Type B pancreatic cell (in vitro differentiated cells): ENCODE measurements around the gene CDK5RAP3. TPM values are rescaled to one million over a fixed set of nuclear protein-coding genes. Genes with fewer than 3 reads are reported as not detected.

ENCODE experiments used
- DNase-seq: peaks from one replicate; pipeline ENCODE4 v3.0.0; 2021; ENCODE audit warnings: mixed read lengths; ENCODE audit not compliant: unreplicated experiment; ENCODE audit errors: extremely low spot score
- H3K27ac Mint-ChIP-seq: 2 replicates; pipeline ENCODE4 v1.8.0; 2021; ENCODE audit warnings: mild to moderate bottlenecking, mixed read lengths
- H3K27me3 Mint-ChIP-seq: 2 replicates; pipeline ENCODE4 v1.8.0; 2021; ENCODE audit warnings: mixed read lengths
- H3K36me3 Mint-ChIP-seq: 2 replicates; pipeline ENCODE4 v1.8.0; 2021; ENCODE audit warnings: mixed read lengths
- H3K4me1 Mint-ChIP-seq: one replicate; pipeline ENCODE4 v1.8.0; 2021; ENCODE audit warnings: mixed read lengths; ENCODE audit not compliant: unreplicated experiment
- H3K4me3 Mint-ChIP-seq: 2 replicates; pipeline ENCODE4 v1.8.0; 2021; ENCODE audit warnings: mild to moderate bottlenecking, mixed read lengths
- H3K9me3 Mint-ChIP-seq: 2 replicates; pipeline ENCODE4 v1.8.0; 2021; ENCODE audit warnings: mixed read lengths
- long read RNA-seq: library from polyadenylated mRNA; unstranded; transcript quantifications from one replicate; pipeline ENCODE4 v2.0.0, GENCODE V29; 2020
- total RNA-seq: library from RNA; stranded (reverse); gene quantifications from 2 replicates; pipeline ENCODE4 v1.2.1, GENCODE V29; 2021; ENCODE audit warnings: low replicate concordance
- TF ChIP-seq, protein P1 (sequence below): fragments of 200-600 bp; sonication (generic); conservative IDR thresholded peaks from 2 replicates; pipeline ENCODE4 v1.5.0; 2021; ENCODE audit warnings: antibody characterized with exemption, mild to moderate bottlenecking

The CDK5RAP3 gene, protein sequence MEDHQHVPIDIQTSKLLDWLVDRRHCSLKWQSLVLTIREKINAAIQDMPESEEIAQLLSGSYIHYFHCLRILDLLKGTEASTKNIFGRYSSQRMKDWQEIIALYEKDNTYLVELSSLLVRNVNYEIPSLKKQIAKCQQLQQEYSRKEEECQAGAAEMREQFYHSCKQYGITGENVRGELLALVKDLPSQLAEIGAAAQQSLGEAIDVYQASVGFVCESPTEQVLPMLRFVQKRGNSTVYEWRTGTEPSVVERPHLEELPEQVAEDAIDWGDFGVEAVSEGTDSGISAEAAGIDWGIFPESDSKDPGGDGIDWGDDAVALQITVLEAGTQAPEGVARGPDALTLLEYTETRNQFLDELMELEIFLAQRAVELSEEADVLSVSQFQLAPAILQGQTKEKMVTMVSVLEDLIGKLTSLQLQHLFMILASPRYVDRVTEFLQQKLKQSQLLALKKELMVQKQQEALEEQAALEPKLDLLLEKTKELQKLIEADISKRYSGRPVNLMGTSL
- total RNA-seq, result 187 and 217 TPM in 2 replicates
- long read RNA-seq, transcript CDK5RAP3-231 (12 exons, 2,759 nt), result minor isoform, 41 of 329 reads
- long read RNA-seq, transcript CDK5RAP3-201 (14 exons, 1,866 nt), result major isoform, 201 of 329 reads
- long read RNA-seq, partial matches to known transcripts, result 22 of 329 reads
- long read RNA-seq, other reads (novel, unspliced or antisense), result 55 of 329 reads

DNA sequence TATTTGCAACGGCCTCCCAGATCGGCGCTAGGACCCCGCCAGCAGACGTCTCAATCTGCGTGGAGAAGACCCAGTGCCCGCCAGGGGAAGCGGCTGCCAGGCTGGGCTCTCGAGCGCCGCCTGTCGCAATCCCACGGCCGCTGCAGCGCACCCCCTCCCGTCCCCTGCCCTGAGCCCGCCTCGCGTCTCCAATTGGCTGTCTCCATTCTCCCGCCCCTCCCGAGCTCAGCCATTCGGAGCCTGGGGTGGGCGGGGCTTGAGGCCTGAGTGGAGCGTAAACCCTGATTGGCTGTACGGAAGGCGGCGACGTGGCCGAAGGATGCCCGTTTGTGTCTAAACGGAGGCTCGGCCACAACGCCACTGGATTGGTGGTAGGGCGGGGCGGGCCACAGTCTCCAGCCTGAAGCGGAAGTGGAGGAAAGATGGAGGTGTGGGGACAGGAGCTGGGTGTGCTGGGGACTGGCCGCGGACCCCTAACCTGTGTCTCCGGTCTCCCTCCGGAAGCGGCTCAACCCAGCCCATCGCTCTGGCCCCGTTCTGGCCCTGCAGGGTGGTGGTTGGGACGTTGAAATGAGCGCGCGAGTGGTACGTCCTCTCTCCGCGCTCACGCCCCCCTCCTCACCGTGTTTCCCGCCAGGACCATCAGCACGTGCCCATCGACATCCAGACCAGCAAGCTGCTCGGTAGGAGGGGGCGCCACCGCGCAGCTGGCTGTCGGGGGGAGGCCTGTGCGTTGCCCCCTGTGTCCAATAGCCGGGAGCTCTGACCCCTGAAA lies at the start of gene CDK5RAP3:
TSS of gene CDK5RAP3 (plus strand) at position 389 of the 775 bp plus-strand sequence. CDS start at position 423, 34 bp downstream.
- Mint-ChIP-seq H3K27me3 (no peaks in the 10 kb centered on the region), H3K4me1 (peaks cover 11% of the 10 kb centered on the region), H3K9me3 (no peaks in the 10 kb centered on the region), H3K36me3 (peaks cover 12% of the 10 kb centered on the region), H3K27ac (peak within 1 kb of the TSS; percentile 95), H3K4me3 (peak within 1 kb of the TSS; percentile 97)
- TF ChIP-seq, protein P1, sequence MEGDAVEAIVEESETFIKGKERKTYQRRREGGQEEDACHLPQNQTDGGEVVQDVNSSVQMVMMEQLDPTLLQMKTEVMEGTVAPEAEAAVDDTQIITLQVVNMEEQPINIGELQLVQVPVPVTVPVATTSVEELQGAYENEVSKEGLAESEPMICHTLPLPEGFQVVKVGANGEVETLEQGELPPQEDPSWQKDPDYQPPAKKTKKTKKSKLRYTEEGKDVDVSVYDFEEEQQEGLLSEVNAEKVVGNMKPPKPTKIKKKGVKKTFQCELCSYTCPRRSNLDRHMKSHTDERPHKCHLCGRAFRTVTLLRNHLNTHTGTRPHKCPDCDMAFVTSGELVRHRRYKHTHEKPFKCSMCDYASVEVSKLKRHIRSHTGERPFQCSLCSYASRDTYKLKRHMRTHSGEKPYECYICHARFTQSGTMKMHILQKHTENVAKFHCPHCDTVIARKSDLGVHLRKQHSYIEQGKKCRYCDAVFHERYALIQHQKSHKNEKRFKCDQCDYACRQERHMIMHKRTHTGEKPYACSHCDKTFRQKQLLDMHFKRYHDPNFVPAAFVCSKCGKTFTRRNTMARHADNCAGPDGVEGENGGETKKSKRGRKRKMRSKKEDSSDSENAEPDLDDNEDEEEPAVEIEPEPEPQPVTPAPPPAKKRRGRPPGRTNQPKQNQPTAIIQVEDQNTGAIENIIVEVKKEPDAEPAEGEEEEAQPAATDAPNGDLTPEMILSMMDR, result peak; percentile 92
- peak; percentile 100 for DNase-seq

DNA sequence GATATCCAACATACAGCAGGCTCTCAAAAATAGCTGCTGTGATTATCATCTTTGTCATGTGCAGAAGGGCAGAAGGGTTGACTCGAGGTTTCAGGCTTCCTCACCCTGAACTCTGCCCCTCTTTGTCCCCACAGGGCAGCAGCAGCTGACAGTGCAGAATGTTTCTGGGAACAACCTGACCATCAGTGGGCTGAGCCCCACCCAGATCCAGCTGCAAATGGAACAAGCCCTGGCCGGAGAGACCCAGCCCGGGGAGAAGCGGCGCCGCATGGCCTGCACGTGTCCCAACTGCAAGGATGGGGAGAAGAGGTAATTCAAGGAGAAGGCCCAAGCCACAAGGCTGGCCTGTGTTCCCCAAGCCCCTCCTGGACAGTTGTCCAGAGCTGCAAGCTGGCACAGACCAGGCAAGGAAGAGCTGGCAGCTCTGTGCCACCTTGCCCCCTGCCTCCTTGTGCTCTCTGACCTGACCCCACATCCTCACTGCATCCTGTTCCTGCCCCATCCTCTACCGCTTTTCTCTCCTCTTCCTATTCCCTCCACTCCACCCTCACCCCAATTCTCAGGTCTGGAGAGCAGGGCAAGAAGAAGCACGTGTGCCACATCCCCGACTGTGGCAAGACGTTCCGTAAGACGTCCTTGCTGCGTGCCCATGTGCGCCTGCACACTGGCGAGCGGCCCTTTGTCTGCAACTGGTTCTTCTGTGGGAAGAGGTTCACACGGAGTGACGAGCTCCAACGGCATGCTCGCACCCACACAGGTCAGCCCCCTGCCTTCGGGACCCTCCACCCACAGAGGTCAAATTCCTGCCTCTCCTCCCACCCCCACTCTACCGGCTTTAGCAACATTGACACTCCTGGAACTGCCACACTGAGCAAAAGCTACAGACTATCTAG lies 45.9 kb upstream of the CDK5RAP3 start:
- TF ChIP-seq, protein P1, result no peak
- H3K4me1 Mint-ChIP-seq, result peaks cover 4% of the 10 kb centered on the region
- no peaks in the 10 kb centered on the region for H3K9me3 Mint-ChIP-seq
- H3K36me3 Mint-ChIP-seq, result peaks cover 25% of the 10 kb centered on the region
- no peaks in the 10 kb centered on the region for H3K27me3 Mint-ChIP-seq
- no peak for DNase-seq
- no peak overlapping the region for H3K4me3 Mint-ChIP-seq
- H3K27ac Mint-ChIP-seq, result no peak overlapping the region

DNA sequence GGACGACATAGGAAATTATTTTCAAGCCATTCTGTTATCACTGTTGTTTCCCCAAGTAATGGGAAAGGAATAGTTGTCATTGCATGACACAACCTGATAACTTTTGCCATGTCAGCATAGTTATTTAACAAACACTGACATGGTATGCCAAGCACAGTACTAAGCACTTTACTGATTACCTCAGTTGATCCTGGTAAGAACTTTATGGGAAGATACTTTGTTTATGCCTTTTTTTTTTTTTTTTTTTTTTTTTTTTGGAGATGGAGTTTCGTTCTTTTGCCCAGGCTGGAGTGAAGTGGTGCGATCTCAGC lies 45.3 kb upstream of the CDK5RAP3 start:
- H3K4me3 Mint-ChIP-seq, result no peak overlapping the region
- no peaks in the 10 kb centered on the region for H3K9me3 Mint-ChIP-seq
- TF ChIP-seq, protein P1, result no peak
- no peaks in the 10 kb centered on the region for H3K27me3 Mint-ChIP-seq
- no peak overlapping the region for H3K27ac Mint-ChIP-seq
- peaks cover 24% of the 10 kb centered on the region for H3K36me3 Mint-ChIP-seq
- peaks cover 4% of the 10 kb centered on the region for H3K4me1 Mint-ChIP-seq
- no peak for DNase-seq

DNA sequence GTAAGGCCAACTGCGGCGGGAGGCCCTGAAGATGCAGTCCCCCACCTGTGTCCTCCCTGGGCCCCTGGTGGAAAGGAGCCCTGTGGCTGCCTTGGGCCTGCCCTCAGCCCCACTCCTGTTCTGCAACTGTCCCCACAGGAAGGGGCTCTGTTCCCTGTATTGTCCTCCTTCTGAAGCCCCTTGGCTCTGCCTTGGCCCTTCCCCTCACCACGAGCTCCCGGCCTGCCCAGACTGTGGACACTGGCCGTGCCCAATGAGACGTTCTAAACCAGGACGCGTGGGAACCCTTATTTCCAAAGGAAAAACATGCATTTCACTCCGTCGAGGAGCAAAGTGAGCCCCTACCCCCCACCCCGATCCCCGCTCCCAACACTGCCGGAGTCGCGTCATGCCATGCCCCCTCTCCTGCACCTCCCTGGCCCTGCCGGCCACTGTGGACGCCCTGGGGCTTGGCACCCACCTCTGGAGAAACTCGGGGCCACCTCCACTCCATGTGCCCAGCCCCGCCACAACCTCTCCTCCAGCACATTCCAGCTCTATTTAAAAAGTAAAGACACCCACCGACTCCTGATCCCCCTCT lies 43.0 kb upstream of the CDK5RAP3 start:
- peaks cover 4% of the 10 kb centered on the region for H3K4me1 Mint-ChIP-seq
- H3K4me3 Mint-ChIP-seq, result no peak overlapping the region
- no peaks in the 10 kb centered on the region for H3K27me3 Mint-ChIP-seq
- no peak for DNase-seq
- TF ChIP-seq, protein P1, result no peak
- H3K36me3 Mint-ChIP-seq, result peaks cover 15% of the 10 kb centered on the region
- no peaks in the 10 kb centered on the region for H3K9me3 Mint-ChIP-seq
- H3K27ac Mint-ChIP-seq, result no peak overlapping the region
